Right lung (tissue), 5 donors: ENCODE measurements around the gene MAGEF1. TPM values are rescaled to one million over a fixed set of nuclear protein-coding genes. Genes with fewer than 3 reads are reported as not detected.

Experiments
- DNase-seq, 2 donors: peaks; one replicate each; pipeline ENCODE4 v3.0.0-alpha.2; 2013
- polyA plus RNA-seq, 5 donors: library from polyadenylated mRNA; unstranded; fragments of 120-200 nt; gene quantifications; one replicate each; pipeline versions ENCODE4 v1.2.1 to v1.2.3, GENCODE V29; 2013; ENCODE audit warnings: inconsistent platforms in 1 of 5, low replicate concordance in 1 of 5; ENCODE audit not compliant: insufficient read length in 5 of 5, insufficient read depth in 1 of 5

The MAGEF1 gene
- polyA plus RNA-seq, 5 donors: 52.0 to 66.9 (median 54.7) TPM

DNA sequence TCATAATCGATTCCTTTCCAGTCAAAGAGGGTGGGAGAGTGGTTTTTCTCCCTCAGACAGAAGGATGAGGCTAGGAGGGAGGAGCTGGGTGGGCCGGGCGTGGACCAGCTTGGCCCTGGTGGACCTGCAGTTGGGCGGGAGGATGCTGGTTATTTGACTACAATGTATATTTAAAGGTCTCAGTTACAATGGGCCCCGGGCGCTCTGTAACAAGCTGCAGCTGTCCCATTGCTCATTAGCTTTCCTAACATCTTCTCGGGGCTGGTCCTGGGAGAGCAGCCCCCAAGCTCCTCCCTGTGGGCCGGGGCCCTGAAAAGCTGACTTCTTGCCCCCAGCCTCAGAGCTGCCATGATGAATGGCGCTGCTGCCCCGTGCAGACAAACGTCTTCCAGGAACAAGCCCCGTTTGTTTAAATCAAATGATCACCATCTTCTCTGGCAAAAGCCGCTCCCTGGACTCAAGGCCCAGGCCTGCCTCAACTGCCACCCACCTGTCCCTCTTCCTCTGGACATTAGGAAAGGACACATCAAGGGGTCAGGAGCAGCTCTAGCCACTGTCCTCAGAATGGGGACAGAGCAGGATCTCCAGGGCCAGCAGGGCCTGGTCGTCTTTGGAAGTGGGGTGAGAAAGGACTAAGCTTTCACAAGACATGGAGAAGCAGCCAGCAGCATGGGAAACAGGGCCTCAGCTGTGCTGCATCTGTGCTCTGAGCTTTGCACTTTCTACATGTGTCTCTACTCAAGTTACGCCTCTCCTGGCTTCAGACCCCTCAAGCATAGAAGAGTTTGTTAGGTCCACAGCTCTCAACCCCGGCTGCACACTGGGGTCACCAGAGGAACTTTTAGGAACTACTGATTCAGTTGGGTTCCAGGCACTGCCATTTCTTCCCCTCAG is 38.6 kb downstream of the MAGEF1 start:
- peak; percentile 77 to 81 for DNase-seq

DNA sequence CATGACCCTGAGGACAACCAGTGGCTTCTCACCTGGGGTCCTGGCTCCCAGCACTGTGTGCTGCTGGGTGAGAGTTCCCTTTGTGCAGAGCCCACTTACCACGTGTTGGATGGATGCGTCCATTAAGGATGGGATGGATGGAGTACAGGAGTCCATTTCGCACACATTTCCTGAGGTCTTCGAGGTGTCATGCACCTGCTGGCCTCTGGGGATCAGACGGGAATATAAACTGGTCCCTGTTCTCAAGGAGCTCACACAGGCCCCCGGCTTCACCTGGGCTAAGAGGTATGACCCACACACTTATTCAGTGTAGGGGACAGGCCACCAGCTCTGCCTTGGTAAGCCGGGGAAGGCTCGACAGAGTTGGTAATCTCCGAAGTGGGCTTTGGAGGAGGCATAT is 39.5 kb downstream of the MAGEF1 start:
- DNase-seq: no peak

DNA sequence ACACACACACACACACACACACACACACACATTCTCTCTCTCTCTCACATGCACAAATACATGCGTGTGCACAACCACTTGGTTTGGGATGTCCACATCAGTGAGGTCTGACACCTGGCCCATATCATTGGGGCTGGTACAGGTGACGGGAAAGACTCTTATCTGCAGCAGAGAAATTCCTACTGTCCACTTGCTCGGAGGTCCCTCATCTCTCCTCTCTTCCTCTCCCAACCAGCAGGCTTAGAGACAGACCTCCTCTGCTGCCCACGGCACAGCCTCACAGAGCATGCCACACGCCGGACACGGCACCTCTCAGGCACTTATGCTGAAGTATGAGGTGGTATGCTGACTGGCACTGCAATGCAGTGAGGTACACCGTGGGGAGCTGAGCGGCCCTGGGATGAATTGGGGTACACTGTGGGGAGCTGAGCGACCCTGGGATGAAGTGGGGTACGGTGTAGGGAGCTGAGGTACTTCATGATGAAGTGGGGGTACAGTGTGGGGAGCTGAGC is 41.7 kb downstream of the MAGEF1 start:
- DNase-seq: no peak

DNA sequence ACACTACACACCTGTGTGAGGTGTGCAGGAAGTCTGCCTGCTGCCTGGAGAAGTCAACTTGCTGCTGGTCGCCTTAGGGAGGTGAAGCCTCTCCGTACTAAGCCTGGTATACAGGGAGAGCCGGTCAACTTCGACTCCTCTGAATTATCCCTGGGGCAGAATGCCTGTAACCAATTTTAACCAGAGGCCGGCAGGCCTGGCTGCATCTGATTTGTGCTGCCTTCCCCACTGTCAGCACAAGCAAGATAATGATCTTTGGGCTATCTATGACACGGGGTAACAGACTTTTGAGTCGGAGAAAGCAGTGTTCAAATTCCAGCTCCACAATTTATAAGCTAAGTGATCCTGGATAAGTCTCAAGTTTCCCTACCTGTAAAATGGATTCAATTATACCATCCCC is 42.3 kb downstream of the MAGEF1 start:
- no peak for DNase-seq

DNA sequence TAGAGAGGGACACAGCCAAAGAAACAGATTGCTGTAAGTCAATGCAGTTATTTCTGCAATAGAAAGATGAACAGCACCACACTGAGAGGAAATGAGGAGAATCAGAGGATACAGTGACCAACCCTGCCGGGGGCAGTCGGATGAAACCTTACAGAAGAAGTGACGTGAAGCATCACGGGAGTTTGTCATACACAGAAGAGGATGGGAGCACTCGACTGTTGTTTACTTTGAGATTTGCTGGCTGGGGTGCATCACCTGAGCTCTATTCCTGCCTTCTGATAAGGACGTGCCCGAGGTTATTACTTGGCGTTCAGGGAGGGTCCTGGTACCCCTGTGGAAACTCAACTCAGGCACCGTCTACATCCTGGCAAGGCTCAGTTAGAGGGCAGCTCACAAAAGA is 45.4 kb downstream of the MAGEF1 start:
- DNase-seq: no peak

DNA sequence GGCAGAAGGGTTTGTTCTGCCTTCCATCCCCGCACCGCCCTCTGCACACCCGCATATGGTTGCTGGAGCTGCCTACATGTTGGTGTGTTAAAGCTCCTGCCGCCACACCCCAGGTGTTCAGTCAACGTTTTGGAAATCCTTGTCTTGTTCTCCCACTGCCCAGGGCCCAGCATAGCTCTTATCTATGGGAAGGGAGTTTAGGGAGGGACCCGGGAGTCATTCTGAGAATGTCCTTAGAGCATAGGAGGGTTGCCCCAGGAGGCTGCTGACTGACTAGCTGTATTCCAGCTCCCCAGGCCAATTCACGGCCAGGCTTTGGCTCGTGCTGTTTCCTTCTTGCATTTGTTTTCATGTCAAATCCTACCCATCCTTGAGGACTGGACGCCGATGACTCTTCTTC is 46.8 kb downstream of the MAGEF1 start:
- DNase-seq: no peak

DNA sequence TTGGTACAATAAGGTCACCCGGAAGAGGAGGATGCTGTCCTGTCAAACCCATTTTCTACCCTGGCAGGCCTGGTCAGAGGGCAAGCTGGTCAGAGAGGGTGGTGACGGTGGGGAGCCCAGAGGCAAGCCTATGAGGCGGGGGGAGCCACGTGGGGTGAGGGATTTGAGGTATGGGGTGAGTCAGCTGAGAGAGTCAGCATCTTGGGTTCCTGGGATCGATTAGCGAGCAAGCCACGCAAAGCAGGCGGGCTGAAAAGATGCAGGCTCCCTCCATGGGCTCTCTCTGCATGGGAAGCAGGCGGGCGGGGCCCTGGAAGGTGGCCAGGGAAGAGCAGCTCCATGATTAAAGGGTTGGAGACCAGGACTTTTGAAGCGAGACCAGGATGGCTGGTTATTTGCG is 48.1 kb downstream of the MAGEF1 start:
- no peak for DNase-seq

DNA sequence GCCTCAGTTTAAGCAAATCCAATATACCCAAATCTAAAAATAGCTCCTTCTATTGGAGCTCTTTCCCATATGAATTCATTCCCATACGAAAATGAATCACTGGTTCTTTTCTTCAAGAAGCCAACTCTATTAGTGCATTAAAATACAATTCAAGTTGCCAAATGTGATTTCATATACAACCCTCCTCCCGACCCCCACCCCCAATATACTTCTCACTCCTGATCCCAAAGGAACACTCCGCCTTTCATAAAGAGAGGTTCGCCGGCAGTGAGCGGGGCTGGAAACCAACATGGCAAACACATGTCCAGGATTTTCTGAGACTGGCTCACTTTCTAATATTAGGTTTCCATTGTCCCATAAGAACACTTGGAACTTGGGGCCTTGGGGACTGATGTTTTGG is 48.5 kb downstream of the MAGEF1 start:
- no peak for DNase-seq

DNA sequence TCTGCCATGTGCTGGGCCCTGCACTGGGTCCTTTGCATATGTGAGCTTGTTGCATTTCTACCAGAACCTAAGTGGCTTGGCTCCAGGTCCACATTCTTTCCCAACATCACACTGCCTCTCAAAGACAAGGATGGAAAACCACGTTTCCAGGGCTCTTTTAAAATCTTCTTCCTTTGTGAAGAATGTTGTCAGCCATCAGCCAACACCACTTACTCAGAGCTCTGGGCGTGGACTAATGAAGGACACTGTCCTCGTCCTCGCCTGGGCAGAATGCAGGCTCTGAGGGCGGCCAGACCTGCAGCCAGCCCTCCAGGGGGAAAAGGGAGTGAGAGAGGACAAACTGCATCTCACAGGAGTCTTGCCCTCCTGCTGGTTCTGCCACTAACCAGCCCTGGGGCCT is 49.7 kb downstream of the MAGEF1 start:
- DNase-seq: no peak

DNA sequence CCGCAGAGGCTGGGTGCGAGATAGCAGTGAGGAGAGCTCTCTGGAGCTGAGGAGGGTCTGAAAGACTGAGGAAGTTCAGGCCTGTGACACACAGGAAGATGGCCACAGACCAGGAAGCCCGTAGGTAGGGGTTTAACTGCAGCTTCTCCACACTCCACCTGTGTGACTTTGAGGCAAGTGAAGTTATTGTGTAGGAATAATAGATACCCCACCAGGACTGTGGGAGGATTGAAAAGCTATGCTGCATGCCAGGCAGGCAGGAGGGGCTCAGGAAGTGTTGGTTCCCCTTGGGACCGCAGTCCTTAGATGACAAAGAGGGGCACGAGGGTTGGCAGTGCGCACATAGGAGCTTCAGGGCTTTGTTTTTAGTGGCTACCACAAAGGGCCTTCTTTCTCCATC is 50.9 kb downstream of the MAGEF1 start:
- DNase-seq: no peak

Other genes with a start within 250 kb of the MAGEF1 start
- 10 to 100 TPM; 17.7 to 35.0 (median 25.2) TPM for gene EPHB3, start 150.3 kb downstream of the MAGEF1 start, polyA plus RNA-seq
- gene VPS8, start 100.1 kb upstream of the MAGEF1 start, polyA plus RNA-seq: 10 to 100 TPM; 33.5 to 55.4 (median 49.0) TPM